CD4-positive, alpha-beta T cell treated with Interleukin-4 for 1 hour (primary cell): ENCODE data around the gene GDPD4.

Experiments used
- DNase-seq, 2 donors: peaks; one replicate each; pipeline ENCODE4 v3.0.0-alpha.2; 2020 to 2022

Gene GDPD4

DNA sequence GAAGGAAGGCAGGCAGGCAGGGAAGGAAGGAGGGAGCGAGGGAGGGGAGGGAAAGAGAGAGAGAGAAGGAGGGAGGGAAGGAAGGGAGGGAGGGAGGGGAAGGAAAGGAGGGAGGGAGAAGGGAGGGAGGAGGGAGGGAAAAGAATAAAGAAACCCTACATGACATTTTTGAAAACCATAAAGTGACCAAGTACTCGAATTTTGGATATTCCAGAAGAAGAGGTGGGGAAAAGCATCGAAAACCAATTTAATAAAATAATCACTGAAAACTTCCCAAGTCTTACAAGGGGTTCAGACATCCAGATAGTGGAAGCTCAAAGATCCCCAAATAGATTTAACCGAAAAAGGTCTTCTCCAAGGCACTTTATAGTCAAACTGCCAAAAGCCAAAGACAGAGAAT is 11.7 kb downstream of the GDPD4 start:
- DNase-seq: no peak

DNA sequence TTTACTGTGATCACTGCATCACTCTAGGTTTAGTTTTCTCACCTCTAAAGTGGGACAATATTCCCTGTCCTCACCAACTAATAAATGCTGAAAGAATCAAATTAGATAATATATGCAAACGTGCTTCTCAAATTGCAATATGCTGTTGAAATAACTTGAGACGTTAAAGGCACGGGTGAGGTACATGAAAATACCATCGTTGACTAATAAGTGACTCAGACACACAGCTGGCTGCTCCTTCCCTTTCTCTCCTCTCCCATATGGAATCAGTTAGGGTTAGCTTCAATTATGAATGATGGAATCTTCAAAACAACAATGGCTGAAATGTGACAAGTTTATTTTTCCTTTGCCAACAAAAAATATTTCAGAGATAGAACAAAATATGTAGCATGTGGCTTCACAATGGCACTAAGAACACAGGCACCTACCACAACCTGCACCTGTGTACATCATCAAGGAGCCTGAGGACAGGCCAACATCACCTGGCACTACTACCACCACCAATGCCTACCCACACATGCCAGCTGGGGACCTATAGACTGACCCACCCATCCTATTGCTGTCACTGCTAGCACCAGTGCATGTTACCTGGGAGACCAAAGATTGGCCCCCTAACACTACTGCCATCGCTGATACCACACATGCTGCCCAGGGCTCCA is 13.7 kb downstream of the GDPD4 start:
- DNase-seq: no peak

DNA sequence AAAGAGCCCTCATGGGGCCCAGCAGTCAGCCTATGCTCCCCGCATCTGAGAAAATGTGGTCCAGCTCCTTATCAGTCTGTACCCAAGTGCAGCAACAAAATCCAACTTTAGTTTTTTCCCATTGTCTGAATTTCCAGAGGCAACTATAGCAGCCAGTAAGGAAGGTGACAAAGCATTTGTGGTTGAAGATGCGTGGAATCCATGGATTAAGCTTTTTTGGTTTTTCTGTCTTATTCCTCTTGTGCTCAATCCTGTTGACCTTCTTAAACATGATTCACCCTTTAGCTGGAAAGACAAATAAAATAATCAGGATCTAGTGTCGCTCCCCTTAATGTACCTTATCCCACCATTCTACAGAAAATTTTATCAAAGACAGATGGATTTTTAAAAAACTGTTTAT is 14.3 kb downstream of the GDPD4 start:
- DNase-seq: no peak

DNA sequence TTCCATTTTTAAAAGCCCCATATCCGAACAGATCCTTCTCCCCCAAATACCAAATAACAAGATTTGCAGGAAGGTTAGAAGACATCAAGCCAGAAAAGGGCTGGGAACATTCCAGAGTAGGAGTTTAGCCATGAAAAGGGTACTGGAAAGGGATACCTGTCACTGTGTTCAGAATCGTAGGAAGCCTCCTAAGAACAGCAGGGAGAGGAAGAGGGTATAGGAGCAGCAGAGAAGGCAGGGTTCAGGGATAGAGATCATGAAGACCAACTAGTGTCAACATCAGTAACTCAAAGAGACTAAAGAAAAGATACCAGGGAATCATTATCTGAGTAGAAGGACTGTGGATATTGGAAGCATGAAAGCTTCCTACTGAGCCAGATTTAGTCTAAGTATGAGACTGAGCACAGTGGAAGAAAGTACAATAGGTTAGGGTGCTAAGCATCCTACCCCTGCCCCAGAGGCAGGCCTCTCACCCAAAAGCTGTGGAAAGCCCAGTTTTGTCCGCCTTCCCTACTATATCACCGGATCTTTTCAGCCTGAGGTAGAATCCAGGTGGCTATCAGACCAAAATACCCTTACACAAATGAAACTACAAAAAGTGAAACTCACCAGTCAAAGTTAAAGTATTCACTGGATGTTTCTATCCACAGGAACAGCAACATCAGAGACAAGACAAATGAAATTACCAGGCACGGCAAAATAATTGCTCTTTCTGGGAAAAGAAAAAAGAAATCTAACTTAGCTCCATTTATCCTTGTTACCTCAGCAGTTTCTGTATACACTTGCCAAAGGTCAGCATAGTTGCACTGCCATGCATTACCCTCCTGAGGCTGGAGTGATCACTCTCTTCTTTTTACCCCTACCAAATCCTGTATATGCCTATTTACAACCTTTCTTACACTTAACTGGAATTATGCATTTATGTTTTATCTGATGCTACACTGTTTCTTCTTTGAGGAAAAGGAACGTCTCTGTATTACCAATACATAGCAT is 16.7 kb downstream of the GDPD4 start:
- DNase-seq: no peak

DNA sequence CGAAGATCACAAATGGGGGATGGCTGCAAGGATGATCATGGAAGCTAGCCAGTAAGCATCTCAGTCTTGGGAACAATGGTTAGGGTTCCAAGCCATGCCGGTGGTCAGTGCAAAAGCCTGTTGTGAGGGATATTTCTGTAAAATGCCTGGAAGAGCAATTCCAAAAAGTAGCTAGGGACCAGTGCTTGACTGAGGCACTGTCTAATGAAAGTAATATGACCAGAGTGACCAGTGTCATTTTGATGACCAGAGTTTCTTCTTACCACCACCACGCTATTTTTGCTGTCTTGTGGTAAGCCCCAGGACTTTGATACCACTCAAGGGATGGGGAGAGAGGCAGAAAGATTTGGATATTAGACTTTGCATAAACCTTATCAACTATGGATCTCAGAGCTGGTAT is 18.4 kb downstream of the GDPD4 start:
- DNase-seq: no peak

DNA sequence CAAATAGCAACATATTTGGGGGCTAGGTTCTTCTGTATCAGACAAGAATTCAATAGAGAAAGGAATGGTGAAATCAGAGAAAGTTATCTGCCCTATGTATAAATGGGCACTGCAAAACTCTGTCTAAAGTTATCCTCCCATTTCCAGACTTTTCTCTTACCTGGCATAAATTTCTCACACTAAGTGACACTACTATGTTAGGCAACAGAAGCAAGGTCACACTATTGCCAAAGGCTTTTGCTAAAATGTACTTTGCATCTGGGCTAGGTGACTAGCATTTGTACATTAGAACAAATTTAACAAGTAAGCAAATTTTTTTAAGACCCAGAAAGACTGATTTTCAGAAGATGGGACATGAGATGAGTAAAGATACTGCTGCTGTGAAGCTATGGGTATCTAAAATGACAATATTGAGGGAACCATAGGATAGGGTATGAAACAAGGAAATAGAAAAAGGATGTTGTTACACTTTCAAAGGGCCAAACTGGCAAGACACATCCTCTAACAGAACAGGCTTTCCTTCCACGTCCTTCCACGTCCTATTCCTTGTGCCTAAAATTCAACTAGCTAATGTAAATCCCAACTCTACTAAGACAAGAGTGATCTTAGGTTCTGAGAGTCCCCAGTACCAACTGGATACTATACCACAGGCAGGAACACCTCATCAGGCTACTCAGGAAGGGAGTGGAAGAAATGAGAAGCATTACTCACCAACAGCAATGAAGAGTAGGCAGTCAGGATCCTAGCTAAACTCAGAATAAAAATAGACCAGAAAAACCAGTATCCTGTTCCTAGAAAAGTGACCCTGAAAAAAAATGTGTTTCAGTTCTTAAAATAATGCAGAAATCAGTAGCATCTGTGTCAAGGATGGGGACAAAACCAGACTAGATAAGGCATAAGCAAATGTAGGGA is 22.6 kb downstream of the GDPD4 start:
- DNase-seq: no peak

DNA sequence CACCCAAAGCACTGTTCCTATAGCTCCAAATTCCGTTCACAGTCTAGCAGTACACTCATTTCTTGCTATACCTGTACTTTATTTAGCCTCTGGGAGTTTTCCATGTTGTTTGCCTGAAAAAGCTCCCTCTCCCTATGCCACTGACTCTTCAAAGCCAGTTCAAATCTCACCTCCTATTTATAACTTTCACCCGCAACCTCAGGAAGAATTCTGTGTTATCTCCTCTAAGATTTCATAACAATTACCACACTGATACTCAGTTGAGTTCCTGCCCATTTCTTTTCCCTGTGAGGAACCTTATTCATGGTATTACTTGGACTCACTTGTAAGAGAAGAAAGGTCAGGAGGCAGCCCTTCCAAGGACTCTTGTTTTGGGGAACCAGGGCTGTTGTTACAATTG is 25.2 kb downstream of the GDPD4 start:
- no peak for DNase-seq

DNA sequence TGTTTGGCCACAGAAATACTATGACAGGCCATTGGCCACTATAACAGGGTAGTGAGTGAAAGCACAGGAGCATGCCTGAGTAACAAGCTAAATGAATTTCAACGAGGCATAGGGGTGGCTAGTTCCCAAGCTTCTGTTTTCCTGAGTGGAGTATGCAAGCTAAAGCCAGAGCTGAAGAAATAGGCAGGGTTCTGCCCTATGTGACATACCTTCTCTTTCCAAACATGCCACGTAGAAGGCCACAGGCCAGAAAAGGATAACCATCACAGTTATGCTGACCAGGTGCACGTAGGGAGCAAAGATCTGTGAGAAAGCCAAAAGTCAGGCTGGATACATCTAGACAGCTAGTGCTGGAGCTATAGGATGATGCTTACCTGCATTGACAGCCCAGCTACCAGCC is 30.6 kb downstream of the GDPD4 start:
- no peak for DNase-seq

DNA sequence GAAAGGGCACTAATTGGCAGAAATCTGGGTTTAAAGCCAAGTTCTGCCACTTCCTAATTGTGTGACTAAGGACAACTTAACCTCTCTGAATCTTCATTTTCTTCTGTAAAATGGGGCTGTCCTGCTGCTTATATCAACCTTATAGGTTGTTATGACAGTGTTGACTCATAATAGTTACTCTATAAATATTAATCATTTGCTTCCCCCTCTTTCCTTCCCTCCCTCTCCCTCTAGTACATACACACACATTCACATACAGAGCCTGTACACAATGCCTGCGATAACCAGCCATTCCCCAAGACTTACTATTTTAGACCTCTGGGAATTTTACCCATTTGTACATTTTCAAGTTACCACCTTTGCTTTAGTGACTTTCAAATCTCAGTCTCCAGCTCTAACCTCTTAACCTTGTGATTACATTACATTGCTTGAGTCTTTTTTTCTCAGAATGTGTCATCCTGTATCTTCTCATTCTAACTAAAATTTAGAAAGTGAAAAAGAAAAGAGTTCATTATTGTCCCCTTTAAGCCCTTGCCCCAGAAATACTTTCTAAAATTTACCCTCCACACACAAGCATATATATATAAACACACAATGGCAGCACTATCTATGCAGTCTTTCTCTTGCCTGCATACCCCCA is 31.9 kb downstream of the GDPD4 start:
- no peak for DNase-seq

DNA sequence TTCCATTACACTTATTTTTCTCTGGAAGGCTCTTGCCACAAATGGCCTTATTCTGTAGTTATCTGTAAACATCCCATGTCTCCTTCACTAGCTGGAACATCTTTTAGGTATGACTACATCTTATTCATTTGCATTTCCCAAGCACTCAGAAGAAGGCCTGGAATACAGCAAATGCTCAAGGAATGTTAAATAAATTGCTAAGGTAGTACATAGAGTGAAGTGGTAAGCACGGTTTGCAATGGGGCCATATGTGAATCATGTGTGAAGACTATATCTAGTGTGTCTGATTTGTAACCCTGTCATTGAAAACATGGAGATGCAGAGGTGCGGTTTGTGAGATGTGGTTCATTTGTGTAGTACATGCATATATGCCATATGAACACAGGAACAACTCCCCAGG is 33.5 kb downstream of the GDPD4 start:
- no peak for DNase-seq

DNA sequence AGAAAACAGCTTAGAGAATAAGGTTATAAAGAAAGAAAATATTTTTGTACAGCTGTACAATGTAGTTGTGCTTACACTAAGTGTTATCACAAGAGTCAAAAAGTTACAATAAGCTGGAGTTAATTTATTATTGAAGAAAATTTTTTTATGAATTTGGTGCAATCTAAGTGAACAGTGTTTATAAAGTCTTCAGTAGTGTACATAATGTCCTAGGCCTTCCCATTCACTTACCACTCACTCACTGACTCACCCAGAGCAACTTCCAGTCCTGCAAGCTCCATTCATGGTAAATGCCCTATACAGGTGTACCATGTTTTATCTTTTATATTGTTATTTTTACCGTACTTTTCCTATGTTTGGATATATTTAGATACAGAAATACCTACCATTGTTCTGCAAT is 34.7 kb downstream of the GDPD4 start:
- no peak for DNase-seq

DNA sequence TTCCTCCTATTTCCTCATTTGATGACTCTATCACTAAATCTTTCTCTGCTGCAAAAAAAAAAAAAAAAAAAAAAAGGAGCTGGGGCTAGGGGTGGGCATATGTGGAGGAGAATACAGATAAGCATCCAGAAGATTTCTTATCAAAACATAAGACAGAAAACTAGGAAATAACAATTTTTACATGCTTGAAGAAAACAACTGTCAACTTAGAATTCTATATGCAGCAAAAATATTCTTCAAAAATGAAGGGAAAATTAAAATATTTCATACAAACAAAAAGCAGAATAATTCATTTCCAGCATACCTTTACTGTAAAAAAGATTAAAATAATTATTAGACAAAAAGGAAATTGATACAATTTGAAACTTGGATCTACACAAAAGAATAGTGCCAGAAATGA is 38.7 kb downstream of the GDPD4 start:
- no peak for DNase-seq

DNA sequence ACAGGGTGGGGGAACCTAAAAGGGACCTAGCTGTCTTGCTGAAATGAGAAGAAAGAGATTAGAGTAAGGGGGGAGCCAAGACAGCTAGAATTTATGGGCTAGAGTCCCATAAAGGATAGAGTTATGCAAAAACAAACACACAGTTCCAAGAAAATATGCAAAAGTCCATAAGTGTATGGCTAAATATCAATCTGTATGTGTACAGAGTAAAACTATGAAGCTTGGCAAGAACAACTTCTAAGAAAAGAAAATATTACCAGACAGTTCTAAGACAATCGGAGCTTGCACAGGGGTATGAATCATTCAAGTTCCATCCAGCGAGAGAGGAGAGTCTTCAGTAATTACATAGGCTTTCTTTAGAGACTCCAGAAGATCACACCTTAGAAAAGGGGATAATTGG is 41.8 kb downstream of the GDPD4 start:
- no peak for DNase-seq

DNA sequence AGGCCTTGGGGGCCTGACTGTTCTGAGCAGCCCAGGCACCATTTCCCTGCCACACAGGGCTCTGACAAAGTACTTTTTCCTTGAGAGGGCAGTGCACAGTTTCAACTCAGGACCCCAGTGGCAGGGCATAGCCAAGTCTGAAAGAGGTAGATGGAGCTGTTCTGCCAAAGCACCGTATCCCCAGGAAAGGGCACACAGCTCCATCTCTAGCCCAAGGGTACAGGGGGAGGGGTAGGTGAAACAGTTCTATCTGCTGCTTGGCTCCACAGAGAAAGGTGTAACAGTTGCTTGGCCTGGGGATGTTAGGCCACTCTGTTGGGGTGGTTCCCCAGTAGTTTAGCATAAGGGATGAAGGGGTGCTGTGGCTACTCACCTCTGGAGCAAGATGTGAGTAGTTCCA is 47.8 kb downstream of the GDPD4 start:
- DNase-seq: no peak

DNA sequence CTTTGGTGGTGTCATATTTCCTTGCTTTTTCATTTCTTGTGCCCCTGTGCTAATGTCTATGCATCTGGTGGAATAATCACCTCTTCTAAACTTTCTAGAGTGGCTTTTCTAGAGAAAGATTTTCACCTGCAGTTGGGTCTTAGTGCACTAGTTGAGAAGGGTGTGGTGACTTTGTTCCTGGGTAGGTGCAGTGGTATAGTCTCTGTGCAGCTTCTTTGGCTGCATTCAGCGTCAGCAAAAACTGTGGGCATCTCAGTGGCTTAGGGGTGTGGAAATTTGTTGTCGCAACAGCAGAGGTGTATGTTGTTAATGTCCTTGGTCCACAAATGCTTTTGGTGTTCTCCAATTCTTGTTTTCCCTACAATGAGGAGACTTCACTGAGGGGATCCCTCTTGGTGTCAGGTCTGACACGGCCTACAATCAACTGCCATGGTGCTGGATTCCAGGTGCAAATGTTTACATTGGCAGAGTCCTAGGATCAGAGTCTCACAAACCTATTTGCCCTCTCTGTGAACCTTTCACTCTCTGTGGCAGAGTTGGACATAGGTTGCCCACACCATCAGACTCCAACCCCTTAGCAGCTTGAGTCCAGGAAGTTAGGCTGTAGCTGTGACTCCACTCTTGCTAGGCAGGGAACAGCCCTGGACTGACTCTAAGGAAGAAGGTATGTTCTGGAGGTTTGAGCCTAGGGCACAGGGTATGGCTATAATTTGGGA is 48.8 kb downstream of the GDPD4 start:
- no peak for DNase-seq

DNA sequence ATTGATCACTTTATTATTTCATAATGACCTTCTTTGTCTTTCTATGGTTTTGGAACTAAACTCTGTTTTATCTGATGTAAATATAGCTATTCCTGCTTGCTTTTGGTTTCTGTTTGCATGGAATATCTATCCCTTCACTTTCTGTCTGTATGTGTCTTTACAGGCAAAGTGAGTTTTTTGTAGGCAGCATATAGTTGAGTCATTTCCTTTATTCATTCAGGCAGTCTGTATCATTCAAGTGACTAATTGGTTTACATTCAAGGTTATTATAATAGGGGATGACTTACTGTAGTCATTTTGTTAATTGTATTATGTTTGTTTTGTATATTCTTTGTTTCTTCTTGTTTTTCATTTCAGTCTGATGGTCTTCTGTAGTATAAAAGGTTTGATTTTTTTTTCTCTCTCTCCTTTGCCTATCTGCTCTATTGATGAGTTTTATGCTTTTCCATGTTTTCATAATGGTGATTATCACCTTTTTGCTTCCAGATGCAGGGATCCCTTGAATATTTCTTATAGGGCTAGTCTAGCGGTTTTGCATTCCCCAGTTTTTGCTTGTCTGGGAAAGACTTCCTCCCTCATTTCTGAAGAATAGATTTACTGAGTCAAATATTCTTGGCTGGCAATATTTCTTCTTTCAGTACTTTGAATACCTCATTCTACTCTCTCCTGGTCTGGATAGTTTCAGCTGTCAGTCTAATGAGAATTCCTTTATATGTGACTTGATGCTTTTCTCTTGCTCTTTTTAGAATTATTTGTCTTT is 50.4 kb downstream of the GDPD4 start:
- no peak for DNase-seq

DNA sequence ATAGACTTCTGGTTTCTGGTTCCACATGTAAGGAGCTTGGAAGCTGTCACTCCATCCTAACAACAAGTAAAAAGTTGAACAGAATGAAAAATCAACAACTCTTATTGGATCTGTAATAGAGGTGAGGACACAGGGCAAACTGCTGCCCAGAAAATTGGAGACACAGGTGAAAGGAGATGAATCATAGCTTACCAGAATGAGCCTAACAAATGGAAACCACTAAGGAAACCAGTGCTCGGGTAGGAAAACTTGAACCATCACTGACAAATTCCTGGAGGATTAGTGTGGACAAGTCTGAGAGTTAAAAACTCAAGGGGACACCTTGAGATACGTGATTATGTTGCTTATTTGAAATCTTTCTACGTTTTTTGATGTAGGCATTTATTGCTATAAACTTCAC is 52.1 kb downstream of the GDPD4 start:
- DNase-seq: no peak

DNA sequence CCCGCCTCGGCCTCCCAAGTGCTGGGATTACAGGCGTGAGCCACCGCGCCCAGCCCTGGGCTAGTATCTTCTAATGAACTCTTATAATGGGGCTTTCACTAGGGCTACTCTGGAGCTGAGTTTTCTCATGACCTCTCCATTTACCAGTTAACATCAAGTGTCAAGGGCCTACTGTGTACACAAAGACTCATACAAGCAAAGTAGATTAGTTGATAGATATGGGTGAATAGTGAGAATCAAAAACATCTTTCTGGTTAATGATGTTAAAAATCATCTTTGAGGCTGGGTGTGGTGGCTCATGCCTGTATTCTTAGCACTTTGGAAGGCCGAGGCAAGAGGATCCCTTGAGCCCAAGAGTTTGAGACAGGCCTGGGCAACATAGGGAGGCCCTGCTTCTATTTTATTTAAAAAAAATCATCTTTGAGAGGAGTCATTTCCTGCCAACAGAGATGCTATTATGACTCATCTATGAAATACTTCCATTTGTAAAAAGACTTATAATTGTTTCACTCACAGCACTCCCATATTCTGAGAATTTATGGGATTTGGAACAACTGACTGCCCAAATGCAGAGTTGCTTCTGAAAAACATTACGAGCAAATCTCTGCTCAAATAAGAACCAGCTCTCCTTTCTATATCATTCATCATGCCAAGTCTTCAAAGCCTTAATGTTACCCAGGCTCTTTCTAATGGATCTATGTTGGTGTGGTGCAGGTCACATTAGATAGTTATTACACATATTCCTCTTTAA is 57.0 kb downstream of the GDPD4 start:
- DNase-seq: no peak

DNA sequence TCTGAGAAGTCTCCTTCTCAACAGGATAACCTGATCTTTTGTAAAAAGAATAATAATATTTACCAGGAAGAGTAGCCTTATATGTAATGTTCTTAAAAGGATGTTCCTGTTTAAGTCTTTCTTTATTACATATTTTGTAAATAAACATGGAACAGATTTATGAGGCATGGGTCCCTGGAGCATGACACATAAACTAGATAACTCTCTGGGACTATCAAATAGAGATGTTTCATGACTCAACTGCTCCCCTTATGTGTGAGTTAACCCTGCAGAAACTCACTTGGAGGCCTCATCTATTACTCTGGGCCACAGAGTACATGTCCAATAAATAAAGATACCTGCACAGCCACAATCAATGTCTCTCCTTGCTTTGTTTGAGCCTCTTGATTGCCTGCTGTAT is 64.6 kb downstream of the GDPD4 start:
- no peak for DNase-seq

DNA sequence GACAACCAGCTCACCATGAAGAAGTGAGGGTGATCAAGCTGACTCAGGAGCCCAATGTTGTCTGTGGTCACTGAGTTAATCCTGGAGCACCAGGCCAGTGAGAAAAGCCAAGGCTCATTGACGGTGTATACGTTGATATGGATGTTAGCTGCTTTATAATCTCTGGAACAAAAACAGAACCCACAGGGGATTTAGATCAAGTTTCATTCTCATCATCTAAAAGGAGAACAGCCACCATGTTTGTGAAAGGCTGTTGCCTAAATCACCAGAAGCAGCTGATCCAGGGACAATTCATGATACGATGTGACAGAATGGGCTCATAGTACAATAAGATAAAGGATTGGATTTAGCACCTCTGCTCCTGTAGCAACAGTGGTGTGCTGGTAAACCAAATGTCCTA is 68.5 kb downstream of the GDPD4 start:
- DNase-seq: no peak

DNA sequence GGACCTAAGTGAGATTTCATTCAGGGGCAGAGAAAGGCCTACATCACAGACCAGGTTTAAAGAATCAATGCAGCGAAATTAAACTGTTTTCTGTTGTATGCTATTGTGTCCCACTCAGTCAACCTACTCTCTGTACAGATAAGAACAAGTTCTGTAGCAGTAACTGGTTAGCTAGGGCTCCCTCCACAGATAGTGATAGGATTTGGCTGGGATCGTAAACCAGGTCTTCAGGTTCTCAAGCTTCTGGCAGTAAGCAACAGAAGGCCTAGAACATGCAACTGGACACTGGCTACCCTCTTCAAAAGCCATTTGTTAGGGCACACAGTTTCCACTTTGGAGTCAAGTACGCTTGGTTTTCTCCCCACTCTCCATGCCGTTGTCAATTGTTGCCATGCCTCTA is 69.2 kb downstream of the GDPD4 start:
- DNase-seq: no peak
